Measurements from ENCODE around the gene EPHB4.
A peak's percentile ranks its signal among the peaks of the same experiment; 100 is the strongest.
"Not testable (repeated sequence)": the region's sequence is repeated elsewhere in the genome, so short reads cannot be mapped to it uniquely, and the experiment has no call there.

EPHB4 gene

DNA sequence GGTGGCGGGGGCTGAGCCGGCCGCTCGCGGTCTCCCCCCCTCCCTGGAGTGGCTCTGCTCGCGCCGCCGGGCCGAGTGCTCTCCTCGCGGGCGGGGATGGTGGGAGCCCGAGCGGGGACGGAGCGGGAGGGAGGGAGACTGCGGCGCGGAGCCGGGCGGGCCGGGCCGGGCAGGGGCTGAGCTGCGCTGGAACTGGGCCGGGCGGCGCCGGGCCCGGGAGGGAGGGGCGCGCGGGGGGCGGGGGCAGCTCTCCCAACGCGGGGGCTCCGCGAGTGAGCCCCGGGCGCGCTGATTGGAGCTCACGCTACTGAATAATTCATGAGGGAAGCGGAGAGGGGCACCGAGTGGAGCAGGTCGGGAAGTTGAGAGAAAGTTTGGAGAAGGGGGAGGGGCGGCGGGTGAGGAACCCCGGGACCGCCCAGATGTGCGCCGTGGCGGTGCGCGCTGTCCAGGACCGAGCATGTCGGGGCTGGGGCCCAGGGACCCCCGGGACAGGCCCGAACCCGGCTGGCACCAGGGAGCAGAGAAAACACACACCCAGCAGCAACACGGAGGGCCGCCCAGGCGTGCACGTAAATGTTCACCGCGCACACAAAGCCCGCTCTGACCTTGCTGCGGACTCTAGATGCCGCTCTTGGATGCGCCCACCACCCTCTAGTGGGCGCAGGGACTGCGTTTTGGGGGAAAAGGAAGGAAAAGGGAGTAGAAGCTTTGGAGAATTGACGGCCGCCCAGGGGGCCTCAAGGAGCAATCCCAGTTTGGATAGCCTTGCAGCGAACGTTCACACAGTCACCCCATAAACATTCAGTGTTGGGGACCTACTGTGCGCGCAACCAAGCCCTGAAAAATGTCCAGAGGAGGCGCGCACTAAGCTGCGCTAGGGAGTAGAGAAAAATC is at the start of gene EPHB4:
Gene EPHB4 (minus strand): TSS at position 194 of the 897 bp plus-strand sequence. CDS start 493 bp downstream, outside the sequence.
- no peak for DNase-seq

DNA sequence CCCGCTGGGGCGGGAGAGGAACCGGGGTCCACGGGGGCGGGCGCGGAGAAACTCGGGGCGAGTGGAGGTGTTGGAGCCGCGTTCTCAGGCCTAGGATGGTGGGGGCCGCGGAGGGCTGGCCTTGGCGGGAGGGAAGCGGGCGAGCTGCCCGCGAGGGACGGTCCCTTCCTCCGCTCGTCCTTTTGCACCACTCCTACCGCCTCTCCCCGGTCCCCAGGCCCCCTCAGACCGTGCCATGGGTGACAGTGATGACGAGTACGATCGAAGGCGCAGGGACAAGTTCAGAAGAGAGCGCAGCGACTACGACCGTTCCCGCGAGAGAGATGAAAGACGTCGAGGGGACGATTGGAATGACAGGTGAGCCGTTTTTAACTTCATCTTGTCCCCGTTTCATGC is 48.0 kb upstream of the EPHB4 start:
- DNase-seq: peak; percentile 43

DNA sequence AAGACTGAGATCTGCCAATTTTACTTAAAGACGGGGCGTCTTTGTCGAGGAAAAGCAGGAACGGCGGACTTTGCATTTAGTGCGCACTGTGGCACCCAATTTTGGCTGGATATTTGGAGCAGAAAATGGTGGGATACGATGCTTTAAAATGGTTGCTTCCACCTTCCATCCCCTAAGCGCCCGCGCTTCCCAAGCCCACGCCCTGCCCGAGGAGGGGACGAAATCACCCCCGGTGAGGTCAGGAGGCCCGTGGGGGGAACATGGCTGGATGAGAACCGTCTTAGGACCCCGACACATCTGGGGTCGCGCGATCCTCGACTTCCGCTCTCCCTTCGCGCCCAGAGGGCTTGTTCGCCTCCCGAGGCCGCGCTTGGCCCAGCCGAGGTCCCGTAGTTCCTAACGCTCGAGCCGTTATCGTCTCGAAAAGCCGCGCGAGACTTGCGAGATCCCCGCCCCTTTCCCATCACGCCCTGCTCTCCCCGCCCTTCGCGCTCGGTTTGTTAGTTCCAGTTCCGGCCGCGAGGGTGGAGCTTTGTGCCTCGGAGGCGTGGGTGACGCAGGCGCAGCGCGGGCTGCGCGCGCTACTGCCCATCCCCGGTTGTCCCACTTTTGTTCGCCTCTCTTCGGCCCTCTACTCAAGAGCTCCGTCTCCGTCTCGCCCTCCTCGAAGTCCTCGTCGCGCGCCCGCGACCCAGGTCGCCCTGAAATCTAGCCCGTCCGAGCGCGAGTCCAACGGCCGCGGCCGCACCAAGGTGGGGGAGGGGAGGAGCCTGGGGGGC is 47.4 kb upstream of the EPHB4 start, which contains the start of gene SRRT:
Gene SRRT (plus strand): TSS at position 527 of the 779 bp plus-strand sequence. CDS start 488 bp downstream, outside the sequence.
- peak; percentile 99 for DNase-seq

DNA sequence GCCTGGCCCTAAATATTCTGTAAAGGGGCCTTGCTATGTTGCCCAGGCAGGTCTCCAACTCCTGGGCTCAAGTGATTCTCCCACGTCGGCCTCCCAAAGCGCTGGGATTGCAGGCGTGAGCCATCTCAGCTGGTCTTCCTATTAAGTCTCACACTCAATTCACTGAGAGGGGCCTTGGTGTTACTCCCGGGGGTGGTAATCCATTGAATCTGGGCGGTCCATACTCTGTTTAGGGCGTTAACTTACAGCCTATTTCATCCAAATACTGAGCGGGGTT is 46.9 kb upstream of the EPHB4 start:
- no peak for DNase-seq

DNA sequence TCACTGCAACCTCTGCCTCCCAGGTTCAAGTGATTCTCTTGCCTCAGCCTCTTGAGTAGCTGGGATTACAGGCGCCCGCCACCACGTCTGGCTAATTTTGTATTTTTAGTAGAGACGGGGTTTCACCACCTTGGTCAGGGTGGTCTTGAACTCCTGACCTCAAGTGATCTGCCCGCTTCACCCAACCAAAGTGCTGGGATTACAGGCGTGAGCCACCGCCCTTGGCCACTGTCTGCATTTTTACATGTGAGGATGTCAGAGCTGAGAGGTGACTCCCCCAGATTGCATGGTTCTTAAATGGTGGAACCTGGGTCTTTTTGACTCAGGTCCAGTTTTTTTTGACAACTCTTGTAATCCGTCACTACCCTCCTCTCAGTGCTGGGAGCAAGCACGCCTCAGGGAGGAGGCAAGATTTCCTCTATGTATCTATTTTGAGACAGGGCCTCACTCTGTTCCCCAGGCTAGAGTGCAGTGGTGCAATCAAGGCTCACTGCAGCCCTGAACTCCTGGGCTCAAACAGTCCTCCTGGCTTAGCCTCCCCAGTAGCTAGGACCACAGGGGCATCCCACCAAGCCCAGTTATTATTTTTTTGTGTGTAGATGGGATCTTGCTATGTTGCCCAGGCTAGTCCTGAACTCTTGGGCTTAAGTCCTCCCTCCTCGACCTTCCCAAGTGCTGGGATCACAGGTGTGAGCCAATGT is 46.4 kb upstream of the EPHB4 start:
- no peak for DNase-seq

DNA sequence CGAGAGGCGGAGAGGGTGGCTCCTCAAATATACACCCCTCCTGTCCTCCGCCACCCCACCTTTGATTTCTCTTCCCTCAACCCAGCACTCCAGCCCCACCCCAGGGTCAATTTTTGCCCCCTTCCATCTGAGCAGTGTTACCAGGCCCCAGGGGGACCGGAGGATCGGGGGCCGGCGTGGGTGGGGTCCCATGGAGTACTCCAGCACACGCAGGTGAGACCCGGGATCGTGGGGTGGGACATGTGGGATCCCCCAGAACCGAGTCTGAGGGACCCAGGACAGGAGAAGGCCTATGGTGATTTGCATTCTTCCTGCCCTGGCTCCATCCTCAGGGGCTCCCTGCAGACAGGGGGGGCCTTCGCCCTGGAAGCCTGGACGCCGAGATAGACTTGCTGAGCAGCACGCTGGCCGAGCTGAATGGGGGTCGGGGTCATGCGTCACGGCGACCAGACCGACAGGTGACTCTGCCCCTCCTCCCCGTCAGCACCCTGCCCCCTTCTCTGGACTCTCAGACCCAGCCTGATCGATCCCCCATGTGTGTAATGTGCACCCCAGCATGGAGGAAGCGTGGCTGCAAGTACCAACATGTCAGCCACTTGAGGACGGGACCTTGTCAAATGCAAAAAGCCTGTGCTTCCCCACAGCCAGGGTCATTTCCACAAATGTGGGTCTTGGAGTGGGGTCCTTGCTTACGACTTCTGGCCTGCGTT is 40.6 kb upstream of the EPHB4 start:
- DNase-seq: no peak

DNA sequence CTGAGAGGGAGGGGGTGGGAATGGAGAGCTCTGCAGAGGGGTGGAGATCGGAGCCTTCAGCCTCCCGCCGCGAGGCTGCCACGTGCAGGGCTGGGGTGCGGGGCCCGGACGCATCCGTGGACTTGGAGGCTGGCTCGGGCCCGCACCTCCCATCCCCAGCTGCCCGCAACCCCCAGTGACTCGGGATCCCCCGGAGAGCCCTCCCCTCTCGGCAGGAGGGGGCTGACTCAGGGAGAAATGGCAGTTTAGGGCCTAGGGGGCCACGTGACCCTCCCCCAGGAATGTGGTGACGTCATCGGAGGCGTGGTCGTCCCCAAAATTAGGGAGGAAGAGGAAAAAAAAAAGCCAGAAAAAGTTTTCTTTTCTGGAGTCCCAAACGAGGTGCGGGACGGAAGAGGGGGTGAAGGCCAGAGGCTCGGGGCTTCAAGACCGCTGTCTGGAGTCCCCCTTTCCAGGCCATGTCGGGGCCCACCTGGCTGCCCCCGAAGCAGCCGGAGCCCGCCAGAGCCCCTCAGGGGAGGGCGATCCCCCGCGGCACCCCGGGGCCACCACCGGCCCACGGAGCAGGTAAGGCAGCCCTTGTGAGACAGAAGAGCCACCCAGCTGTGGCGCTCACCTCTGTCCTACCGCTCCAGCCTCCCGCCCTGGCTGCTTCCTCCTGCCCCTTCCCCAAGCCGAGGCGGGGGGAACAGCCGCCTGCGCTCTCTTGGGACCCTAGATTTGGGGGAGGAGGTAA is 39.9 kb upstream of the EPHB4 start, which contains the start of gene TRIP6:
Gene TRIP6 (plus strand): TSS at position 348 of the 736 bp plus-strand sequence. CDS start 111 bp downstream, at position 459.
- peak; percentile 78 for DNase-seq

DNA sequence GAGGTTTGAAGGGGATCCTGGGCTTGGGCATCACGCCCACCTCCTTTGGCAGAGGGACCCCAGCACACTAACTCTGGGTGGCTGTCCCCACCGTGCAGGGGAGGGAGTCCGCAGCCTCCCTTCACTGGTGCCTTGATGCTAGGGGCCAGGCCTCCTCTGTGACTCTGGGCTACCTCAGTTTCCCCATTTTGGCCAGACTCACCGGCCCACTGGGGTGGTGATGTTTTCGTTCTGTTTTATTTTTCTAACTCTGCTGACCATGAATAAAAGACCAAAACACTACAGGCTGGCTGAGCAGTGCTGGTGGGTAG is 39.4 kb upstream of the EPHB4 start:
- DNase-seq: no peak

DNA sequence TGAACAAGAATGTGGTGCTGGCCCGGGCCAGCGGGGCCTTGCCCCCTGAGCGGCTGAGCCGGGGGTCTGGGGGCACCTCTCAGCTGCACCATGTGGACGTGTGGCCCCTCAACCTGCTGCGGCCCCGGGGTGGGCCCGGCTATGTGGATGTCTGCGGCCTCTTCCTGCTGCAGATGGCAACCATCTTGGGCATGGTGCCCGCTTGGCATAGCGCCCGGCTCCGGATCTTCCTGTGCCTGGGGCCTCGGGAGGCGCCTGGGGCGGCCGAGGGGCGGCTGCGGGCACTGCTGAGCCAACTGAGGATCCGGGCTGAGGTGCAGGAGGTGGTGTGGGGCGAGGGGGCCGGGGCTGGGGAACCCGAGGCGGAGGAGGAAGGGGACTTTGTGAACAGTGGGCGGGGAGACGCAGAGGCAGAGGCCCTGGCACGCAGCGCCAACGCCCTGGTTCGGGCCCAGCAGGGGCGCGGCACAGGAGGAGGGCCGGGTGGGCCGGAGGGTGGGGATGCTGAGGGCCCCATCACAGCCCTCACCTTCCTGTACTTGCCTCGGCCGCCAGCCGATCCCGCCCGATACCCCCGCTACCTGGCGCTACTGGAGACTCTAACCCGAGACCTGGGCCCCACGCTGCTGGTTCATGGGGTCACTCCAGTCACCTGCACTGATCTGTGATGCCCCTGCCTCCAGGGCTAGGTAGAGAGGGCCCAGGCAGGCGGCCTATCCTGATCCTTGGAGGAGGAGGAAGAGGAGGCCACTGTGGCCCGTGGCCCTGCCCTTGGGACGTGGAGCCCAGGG is 38.8 kb upstream of the EPHB4 start:
- DNase-seq: peak; percentile 49

DNA sequence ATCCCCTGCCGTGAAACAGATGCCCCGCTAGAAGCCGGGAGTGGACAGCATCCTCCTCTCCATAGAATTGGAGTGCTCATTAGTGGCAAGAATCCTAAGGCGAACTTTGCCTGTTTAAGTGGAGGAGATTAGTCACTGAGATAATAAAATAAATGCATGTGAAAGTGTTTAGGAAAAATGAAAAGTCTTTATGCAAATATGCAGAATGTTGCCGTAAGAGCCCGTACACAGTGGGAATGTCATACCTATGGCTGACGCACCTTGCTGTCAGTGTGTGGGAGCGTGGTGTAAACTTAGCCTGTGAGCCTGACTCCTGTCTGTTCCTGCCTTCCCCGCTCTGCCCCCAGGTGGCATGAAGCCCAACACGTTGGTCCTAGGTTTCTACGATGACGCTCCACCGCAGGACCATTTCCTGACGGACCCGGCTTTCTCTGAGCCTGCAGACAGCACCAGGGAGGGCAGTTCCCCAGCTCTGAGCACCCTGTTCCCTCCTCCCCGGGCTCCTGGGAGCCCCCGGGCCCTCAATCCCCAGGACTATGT is 38.1 kb upstream of the EPHB4 start:
- DNase-seq: no peak

DNA sequence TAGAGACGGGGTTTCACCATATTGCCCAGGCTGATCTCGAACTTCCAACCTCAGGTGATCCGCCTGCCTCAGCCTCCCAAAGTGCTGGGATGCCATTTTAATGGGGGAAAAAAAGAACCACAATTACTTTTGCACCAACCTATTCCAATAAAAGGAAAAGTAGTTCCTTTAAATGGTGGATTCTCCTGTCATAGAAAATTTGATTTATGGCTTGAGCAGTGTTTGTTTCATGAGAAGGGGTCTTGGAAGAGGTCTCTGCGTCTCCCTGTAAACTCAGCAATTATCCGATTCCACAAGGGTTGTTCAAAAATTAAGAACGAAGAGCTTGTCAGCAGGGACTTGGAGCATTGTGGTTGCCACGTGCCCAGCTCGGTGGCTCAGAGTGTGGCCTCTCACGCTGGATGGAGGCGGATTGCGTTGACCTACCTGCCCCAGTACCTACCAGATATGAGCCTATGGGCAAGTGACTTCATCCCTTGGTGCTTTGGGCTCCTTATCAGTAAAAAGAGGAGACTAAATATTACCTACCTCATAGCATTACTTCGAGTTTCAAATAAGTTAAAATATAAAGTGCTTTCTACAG is 37.0 kb upstream of the EPHB4 start:
- no peak for DNase-seq

DNA sequence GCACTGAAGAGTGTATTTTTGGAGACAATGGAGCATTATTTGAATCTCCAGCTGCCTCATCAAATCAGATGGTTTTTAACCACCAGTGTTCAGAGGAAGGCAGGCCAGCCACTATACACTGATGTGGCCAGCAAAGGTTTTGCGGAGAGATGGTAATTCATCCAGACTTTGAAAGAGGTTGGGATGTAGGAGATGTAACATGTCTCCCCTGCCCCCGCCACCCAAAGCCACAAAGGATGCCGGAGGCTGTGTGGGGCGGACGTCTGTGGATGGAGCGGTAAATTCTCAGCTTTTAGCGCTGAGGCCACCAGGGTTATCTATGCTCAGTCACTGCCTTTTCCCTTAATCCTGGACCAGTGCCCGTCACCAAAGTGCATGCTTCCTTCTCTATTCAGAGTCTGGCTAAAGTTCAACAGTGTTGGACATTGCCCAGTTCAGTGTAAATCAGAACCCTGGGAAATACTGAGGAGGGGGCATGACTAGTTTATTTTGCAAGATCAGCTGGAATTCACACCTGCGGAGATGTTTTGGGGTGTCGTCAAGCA is 36.2 kb upstream of the EPHB4 start:
- no peak for DNase-seq

DNA sequence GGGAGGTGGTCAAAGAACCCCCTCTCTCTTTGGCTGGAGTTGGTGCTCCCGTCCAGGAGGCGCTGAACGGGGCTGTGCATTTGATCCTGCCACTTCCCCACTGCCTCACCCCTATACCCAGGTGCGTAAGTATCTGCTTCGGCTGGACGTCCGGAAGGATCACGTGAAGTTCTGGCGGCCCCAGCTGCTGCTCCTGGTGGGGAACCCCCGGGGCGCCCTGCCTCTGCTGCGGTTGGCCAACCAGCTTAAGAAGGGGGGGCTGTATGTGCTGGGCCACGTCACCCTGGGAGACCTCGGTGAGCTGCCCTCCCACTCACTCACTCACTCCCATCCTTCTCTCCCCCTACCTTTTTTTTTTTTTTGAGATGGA is 34.3 kb upstream of the EPHB4 start:
- no peak for DNase-seq

DNA sequence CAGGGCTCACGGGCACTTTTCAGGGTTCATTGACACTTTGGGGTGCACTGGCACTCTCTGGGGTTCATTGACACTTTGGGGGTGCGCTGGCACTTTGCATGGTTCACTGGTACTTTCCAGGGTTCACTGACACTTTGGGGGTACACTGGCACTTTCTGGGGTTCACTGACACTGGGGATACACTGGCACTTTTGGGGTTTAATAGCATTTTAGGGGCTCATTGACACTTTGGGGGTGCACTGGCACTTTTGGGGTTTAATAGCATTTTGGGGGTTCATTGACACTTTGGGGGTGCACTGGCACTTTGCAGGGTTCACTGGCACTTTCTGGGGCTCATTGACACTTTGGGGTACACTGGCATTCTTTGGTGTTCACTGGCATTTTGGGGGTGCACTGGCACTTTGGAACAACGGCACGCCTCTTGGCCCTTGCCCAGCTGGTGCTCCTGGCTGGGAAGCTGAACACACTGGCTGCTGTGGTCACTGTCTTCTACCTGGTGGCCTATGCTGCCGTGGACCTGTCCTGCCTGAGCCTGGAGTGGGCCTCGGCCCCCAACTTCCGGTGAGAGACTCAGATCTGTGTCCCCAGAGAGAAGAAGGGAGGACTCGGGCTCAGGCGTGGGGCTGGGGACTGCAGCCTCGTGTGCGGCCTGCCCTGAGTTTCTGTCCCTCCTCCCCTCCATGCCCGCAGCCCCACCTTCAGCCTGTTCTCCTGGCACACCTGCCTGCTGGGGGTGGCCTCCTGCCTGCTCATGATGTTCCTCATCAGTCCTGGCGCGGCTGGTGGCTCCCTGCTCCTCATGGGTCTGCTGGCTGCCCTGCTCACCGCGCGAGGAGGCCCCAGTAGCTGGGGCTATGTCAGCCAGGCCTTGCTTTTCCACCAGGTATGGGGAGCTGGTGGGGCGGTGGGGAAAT is 33.6 kb upstream of the EPHB4 start:
- no peak for DNase-seq

DNA sequence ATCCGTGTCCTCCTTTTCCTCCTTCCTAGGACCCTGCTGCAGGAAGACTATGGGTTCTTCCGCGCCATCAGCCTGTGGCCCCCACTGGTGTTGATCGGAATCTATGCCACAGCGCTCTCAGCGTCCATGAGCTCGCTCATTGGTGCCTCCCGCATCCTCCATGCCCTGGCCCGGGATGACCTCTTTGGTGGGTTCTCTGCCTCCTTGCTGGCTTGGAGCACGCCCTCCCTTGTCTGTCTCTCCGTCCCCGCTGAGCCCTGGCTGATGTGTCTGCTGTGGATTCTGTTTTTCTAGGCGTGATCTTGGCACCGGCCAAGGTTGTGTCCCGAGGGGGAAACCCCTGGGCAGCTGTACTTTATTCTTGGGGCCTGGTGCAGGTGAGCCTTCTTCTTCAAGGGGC is 32.5 kb upstream of the EPHB4 start:
- DNase-seq: no peak

DNA sequence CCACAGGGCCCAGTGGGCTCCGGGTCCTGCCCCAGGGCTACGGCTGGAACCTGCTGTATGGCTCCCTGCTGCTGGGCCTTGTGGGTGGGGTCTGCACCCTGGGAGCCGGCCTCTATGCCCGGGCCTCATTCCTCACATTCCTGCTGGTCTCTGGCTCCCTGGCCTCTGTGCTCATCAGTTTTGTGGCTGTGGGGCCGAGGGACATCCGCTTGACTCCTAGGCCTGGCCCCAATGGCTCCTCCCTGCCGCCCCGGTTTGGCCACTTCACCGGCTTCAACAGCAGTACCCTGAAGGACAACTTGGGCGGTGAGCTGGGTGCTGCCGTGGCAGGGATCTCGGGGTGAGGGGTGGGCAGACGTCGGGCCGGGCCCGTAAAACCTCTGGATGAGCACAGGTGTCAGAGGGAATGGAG is 29.6 kb upstream of the EPHB4 start:
- no peak for DNase-seq

DNA sequence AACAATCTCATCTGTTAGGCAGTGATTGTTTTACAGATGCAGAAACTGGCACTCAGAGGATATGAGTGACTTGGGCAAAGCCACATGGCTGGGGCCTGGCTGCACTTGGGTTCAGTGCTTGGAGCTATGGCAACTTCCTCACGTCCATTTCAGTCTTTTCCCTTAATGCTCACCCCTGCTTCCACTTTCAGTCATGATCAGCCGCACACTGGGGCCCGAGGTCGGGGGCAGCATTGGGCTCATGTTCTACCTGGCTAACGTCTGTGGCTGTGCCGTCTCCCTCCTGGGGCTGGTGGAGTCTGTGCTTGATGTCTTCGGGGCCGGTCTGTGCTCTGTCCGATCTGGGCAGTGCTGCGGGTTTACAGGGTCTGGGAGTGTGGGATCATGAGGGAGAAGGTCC is 28.2 kb upstream of the EPHB4 start:
- no peak for DNase-seq

DNA sequence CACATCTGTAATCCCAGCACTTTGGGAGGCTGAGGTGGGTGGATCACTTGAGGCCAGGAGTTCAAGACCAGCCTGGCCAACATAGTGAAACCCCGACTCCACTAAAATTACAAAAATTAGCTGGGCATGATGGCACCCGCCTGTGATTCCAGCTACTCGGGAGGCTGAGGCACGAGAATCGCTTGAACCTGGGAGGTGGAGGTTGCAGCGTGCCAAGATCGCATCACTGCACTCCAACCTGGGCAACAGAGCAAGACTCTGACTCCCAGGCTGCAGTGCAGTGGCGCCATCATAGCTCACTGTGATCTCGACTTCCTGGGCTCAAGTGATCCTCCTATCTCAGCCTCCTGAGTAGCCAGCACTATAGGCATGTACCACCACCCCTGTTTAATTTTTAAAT is 27.6 kb upstream of the EPHB4 start:
- not testable (repeated sequence) for DNase-seq
